Stimulated activated naive CD4-positive, alpha-beta T cell (primary cell): ENCODE measurements around the gene LORICRIN.
A peak's percentile ranks its signal among the peaks of the same experiment; 100 is the strongest.

Experiments used
- DNase-seq, 6 experiments: peaks; one replicate each; lab custom pipeline; 2025; lab: John Stamatoyannopoulos, UW

The LORICRIN gene

GRCh38 chr1:153250166-153250565 lies 9.3 kb upstream of the LORICRIN start:
- no peak for DNase-seq

GRCh38 chr1:153251087-153251486 lies 8.4 kb upstream of the LORICRIN start:
- no peak for DNase-seq

GRCh38 chr1:153251562-153251961 lies 7.9 kb upstream of the LORICRIN start:
- no peak for DNase-seq

GRCh38 chr1:153251988-153252387 lies 7.5 kb upstream of the LORICRIN start:
- DNase-seq, result no peak

- DNase-seq, result no peak
Observed at GRCh38 chr1:153253076-153253475, 6.4 kb upstream of the LORICRIN start.

- no peak for DNase-seq
Observed at GRCh38 chr1:153253693-153254092, 5.8 kb upstream of the LORICRIN start.

DNA sequence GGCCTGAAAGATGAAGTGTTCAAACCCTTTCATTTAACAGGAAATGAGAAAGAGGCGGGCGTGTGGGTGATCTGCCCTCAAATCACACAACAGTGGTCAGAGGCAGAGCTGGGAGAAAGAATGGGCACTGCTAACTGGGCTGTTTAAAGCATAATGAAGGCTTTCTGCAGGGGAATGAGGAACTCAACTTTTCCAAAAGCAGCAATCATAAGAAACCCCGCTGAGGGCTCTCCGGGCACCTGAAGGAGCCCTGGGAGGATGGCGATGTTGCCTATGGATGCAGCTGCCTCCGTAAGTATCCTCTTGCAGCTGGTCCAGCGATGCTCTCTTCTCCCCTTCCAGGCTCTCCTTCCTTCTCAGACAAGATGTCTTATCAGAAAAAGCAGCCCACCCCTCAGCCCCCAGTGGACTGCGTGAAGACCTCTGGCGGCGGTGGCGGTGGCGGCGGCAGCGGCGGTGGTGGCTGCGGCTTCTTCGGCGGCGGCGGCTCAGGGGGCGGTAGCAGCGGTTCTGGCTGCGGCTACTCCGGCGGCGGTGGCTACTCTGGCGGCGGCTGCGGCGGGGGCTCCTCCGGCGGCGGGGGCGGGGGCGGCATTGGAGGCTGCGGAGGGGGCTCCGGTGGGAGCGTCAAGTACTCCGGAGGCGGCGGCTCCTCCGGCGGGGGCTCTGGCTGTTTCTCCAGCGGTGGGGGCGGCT lies 1.2 kb downstream of the LORICRIN start:
- DNase-seq, result peak in 1 of 6 experiments; percentile 25

DNA sequence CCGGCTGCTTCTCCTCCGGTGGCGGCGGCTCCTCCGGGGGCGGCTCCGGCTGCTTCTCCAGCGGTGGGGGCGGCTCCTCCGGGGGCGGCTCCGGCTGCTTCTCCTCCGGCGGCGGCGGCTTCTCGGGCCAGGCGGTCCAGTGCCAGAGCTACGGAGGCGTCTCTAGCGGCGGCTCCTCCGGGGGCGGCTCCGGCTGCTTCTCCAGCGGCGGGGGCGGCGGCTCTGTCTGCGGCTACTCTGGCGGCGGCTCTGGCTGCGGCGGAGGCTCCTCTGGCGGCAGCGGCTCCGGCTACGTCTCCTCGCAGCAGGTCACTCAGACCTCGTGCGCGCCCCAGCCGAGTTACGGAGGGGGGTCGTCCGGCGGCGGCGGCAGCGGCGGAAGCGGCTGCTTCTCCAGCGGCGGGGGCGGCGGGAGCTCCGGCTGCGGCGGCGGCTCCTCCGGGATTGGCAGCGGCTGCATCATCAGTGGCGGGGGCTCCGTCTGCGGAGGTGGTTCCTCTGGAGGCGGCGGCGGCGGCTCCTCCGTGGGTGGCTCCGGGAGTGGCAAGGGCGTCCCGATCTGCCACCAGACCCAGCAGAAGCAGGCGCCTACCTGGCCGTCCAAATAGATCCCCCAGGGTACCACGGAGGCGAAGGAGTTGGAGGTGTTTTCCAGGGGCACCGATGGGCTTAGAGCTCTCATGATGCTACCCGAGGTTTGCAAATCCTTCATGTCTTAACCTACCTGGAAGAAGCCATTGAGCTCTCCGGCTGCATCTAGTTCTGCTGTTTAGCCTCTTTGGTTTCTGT lies 2.0 kb downstream of the LORICRIN start:
- peak in 2 of 6 experiments; percentile 17 to 18 for DNase-seq

GRCh38 chr1:153262070-153262366 lies 2.5 kb downstream of the LORICRIN start:
- peak in 1 of 6 experiments; percentile 15 for DNase-seq

- peak in 1 of 6 experiments; percentile 15 for DNase-seq
Observed at GRCh38 chr1:153262462-153263157, 3.1 kb downstream of the LORICRIN start.

DNA sequence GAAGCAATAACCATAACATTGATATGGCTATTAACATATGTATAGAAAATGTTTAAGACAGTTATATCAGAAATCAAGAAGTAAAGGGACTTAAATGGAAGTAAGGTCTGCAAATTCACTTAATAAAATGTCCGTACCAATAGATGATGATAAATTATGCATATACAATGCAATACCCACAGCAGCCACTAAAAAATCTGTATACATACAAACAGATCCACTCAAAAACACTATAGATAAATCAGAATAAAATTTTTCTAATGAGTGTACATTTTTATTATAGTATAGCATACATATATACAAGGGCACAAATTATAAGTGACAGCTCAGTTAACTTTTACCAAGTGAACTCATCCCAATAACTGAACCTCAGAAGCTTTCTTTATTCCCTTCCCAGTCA lies 6.0 kb downstream of the LORICRIN start:
- DNase-seq, result no peak

- no peak for DNase-seq
Observed at GRCh38 chr1:153271711-153272110, 12.2 kb downstream of the LORICRIN start.

DNA sequence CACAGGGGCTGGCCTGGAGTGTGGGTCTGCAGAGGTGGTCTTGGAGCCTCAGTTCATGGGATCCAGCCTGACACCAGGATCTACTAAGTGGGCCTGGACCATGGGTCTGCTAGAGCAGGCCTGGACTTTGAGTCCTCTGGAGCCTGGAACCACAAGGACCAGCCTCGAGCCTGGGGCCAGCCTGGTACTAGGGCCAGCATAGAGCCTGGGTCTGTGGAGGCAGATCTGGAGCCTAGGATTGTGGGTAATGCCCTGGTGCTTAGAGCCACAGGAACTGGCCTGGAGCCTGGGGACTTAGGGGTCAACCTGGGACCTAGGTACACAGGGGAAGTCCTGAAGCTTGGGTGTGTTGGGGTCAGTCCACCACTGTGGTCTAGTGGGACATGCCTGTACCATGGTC lies 12.7 kb downstream of the LORICRIN start:
- DNase-seq, result no peak

- DNase-seq, result peak in 2 of 6 experiments; percentile 5 to 20
Observed at GRCh38 chr1:153277852-153278251, 18.4 kb downstream of the LORICRIN start.

GRCh38 chr1:153288634-153289275 lies 29.3 kb downstream of the LORICRIN start:
- no peak for DNase-seq

- DNase-seq, result no peak
Observed at GRCh38 chr1:153291514-153291913, 32.0 kb downstream of the LORICRIN start.

GRCh38 chr1:153292185-153292584 lies 32.7 kb downstream of the LORICRIN start:
- DNase-seq, result no peak

DNA sequence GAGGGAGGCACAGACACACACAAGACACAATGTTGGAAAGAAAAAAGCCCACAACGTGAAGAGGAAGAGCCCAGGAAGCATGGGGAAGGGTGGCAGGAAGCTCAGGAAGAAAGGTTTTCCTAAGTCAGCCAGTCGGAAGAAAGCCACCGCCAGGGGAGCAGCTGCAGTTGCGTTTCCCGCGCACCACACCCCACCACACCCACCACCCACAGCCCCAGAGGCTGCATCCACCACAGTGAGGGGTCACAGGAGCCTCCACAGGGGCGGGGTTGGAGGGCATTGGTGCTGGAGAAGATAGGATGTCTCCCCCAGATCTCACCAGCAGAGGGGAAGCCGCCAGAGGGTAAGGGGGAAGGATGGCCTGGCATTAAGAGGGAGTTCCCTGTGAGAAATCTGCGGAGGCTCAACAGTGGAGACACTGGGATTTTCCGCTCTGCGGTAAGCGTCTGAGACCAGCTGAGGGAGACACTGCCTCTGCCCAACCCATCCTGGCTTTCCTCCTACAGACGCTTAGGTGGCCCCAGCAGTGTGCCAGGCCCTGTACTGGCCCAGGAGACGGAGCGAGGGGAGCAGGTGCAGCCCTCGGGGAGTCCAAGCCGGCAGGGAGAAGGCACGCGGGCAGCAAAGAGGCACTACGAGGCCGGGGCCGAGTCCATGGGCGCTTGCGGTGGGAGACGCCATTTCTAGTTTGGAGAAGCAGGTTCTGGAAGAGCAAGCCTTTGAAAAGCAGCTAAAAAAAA lies 33.4 kb downstream of the LORICRIN start:
- DNase-seq, result no peak

- no peak for DNase-seq
Observed at GRCh38 chr1:153293480-153293775, 33.9 kb downstream of the LORICRIN start.

- DNase-seq, result no peak
Observed at GRCh38 chr1:153293851-153294250, 34.4 kb downstream of the LORICRIN start.

GRCh38 chr1:153302308-153302707 lies 42.8 kb downstream of the LORICRIN start:
- no peak for DNase-seq

- DNase-seq, result no peak
Observed at GRCh38 chr1:153305682-153306081, 46.2 kb downstream of the LORICRIN start.
